Limb (tissue), 2 donors: Measurements from ENCODE around the gene CD300LF.

Experiments
- DNase-seq, 2 donors: peaks; one replicate each; pipeline ENCODE4 v3.0.0-alpha.2; 2016; ENCODE audit errors: extremely low spot score in 2 of 2

The CD300LF gene

DNA sequence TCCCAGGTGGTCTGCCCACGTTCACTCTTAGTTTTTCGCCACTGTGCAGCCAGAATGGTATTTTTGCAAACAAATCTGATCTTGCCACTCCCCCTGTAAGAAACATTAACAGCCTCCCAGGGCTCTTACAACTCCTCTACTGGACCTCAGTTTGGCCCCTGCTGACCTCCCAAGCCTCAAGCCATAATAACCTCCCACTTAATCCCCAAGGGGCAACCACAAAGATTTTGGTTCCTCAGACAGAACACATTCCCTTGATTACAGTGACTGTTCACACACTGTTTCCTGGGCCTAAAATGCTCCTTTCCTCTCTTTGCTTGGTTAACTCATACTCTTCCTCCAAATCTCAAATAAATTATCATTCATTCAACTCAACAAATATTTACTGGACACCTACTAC, 67.7 kb downstream of the CD300LF start:
- DNase-seq, result no peak

DNA sequence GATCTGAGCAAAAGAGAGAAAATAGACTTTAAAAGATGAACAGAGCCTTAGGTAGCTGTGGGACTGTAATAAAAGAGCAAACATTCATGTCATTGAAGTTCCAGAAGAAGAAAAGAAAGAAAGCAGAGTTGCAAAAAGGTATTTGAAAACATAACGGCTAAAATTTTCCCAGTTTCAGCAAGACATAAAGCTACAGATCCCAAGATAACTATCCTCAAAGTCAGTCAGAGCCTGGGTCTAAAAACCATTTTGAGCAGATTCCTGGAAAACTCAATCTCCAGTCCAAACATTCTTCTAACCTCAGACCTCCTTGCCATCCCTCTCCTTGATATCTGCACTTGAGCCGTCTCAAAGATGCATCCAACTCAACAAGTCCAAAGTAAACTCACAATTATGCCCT, 68.3 kb downstream of the CD300LF start:
- DNase-seq, result no peak
